Esophagus mucosa (tissue), 1 donor: ENCODE measurements around the gene TMPRSS4. TPM values are rescaled to one million over a fixed set of nuclear protein-coding genes. Genes with fewer than 3 reads are reported as not detected.

ENCODE experiments used
- ATAC-seq: fragments of 200-7000 bp; cut with Tn5 transposase; one replicate; pipeline ENCODE4 v1.9.1; 2020
- total RNA-seq: library from RNA; stranded (reverse); gene quantifications from one replicate; pipeline ENCODE4 v1.2.4, GENCODE V29; 2023
- donor health status: DM: yes; HTN: yes; CAD: no.

The TMPRSS4 gene, protein sequence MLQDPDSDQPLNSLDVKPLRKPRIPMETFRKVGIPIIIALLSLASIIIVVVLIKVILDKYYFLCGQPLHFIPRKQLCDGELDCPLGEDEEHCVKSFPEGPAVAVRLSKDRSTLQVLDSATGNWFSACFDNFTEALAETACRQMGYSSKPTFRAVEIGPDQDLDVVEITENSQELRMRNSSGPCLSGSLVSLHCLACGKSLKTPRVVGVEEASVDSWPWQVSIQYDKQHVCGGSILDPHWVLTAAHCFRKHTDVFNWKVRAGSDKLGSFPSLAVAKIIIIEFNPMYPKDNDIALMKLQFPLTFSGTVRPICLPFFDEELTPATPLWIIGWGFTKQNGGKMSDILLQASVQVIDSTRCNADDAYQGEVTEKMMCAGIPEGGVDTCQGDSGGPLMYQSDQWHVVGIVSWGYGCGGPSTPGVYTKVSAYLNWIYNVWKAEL
- 208 TPM for total RNA-seq

DNA sequence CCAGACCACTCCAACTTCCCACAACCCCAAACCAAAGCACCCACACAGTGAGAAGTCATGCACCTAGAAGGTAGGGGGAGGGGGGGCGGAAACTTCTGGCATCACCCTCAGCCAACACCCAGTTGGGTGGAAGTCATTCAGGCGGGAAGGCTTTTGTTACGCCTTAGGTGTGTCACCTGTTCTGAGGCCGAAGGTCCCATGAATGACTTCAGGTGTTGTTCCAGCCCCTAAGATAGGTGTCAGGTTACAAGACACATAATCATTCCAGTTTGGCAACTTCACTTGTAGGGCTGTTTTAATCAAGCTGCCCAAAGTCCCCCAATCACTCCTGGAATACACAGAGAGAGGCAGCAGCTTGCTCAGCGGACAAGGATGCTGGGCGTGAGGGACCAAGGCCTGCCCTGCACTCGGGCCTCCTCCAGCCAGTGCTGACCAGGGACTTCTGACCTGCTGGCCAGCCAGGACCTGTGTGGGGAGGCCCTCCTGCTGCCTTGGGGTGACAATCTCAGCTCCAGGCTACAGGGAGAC is at the start of gene TMPRSS4:
TSS of gene TMPRSS4 (plus strand) at position 325 of the 528 bp plus-strand sequence. CDS start 225 bp downstream, outside the sequence.
- ATAC-seq, result peak; percentile 90

GRCh38 chr11:118027694-118028093 is 49.2 kb upstream of the TMPRSS4 start:
- no peak for ATAC-seq

DNA sequence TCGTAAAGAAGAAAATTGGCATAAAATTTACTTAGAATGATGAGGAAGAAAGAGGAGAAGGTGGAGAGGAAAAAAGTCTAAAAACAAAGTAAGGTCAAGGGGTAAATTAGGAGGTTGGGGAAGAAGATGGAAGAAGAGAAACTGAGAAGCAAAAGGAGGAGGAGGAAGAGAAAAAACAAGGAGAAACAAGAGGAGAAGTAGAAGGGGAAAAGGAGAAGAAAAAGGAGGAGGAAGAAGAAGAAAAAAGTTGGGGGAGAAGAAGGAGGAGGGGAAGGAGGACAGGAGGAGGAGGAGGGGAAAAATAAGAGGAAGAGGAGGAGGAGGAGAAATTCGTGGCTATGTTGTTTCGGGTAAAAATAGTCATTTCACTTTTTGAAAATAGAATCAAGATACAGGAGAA is 48.3 kb upstream of the TMPRSS4 start:
- ATAC-seq, result no peak

DNA sequence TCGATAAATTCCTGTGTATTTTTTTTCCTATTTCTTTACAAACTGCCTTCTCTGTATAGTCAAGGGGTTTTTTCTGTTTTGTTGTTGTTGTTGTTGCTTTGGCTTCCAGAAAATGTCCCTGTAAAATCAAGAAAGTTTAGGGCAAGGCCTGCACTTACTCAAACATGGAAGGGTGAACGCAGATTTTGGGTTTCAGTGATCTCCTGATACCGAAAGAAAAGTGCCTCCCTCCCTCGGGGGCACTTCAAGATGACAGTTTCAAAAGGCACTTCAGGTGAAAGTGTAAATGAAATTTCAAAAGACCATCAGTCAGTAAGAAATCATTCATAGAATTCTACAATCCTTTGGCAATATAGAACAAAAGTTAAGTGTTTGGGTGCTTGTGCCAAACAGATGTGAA is 43.4 kb upstream of the TMPRSS4 start:
- ATAC-seq, result no peak

DNA sequence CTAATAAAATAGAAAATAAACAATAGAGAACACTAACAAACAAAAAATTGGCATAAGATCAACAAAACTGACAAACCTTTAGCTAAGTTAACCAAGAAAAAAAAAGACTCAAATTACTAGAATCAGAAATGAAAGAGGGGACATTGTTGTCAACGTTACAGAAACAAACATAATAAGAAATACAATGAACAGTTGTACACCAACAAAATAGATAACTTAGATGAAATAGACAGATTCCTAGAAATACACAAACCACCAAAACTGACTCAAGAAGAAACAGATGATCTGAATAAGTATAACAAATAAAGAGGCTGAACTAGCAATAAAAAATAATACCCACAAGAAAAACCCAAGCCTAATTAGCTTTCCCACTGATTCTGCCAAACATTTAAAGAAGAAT is 34.7 kb upstream of the TMPRSS4 start:
- no peak for ATAC-seq

DNA sequence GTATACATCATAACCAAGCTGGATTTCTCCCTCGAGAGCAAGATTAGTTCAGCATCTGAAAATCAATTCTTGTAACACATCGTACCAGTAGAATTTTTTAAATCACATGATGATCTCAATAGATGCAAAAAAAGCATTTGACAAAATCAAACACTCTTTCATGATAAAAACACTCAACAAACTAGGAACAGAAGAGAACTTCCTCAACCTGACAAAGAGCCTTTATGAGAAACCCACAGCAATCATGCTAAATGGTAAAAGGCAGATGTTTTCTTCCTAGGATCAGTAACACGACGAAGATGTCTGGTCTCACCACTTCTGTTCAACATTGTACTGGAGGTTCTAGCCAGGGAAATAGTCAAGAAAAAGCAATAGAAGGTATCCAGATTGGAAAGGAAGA is 34.1 kb upstream of the TMPRSS4 start:
- ATAC-seq, result no peak

DNA sequence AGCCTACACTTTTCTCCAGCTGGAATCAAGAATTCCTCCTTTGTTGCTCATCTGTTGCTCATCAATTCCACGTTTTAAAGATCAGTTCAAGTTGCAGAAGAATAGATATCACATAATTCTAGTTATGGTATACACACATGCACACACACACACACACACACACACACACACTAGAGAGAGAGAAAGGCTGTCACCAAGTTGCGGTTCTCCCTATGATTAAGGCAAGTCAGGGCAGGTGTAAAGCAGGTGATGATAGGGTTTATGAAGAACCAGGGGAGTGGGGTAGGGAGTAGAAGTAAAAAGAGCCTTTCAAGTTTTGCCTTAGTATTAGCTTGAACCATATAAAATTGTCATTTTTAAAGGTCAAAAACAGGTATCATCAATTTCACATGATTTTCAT is 31.7 kb upstream of the TMPRSS4 start:
- ATAC-seq, result peak; percentile 48

DNA sequence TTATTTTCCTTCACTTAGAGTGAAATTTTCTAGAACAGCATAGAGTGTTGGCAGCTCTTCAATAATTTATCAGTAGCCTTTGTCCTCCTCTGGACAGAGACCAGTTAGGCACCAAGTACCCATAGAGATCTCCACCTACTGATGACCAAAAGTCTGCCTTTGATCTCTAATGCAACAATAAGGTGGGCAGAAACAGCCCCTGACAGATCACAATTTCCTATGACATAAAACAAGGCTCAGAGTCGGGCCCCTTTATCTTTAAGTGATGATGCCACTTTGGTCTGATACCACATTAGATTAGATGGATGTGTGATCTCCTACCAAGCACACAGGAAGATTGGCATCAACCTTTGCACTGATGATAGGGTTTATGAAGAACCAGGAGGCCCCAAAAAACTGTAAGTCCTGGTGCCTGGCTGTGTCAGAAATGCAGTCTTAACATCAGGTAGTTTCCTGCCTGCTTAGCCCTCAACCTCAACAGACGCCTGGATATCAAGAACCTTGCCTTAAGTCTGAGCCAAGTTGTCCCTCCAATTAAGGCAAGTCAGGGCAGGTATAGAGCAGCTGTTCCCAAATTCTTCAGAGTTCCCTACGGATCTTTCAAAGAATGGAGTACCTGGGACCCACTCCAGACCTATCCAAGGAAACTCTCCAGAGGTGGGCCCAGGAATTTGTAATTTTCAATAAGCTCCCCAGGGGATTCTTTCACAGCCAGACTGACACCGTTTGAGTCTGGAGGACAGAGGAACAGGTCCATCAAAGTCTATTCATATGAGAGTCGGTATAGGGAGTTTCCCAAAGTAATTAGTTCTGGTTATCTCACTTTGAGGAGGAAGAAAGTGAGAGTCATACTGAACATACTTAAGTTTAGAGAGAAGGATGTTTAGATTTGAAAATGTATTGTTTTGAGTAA is 30.6 kb upstream of the TMPRSS4 start:
- ATAC-seq, result no peak

DNA sequence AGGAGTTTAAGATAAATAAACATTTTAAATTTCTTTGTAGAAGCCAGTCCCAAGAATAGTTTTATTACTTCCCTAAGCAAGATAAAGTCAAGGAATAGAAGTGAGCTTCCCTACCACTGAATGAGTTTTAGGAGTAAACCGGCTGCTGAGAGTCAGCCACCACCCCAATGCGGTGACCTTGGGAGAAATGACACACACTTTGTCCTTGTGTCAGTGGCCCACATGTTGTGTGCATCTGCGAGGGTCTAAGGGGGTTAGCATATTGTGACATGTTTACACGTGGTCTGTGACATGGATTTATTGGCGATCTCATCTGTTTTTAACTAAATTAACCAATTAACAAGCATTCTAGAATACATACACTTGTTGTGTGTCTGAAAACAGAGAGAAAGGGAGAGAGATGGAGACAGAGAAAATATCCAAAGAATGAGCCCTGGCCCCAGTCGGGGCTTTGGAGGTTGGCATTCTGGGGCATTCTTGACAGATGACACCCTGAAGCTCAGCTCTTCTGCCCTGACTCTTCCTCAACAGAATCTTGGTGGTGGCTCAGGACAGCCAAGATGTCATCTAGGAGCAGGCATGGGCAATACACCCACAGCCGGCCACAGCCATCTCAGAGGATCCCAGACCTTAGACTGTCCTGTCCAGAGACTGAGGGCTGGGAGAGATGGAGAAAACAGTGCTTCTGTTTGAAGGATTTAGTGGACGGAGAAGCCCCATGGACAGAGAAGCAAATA is 29.7 kb upstream of the TMPRSS4 start:
- no peak for ATAC-seq

GRCh38 chr11:118047749-118048148 is 29.1 kb upstream of the TMPRSS4 start:
- ATAC-seq, result no peak

DNA sequence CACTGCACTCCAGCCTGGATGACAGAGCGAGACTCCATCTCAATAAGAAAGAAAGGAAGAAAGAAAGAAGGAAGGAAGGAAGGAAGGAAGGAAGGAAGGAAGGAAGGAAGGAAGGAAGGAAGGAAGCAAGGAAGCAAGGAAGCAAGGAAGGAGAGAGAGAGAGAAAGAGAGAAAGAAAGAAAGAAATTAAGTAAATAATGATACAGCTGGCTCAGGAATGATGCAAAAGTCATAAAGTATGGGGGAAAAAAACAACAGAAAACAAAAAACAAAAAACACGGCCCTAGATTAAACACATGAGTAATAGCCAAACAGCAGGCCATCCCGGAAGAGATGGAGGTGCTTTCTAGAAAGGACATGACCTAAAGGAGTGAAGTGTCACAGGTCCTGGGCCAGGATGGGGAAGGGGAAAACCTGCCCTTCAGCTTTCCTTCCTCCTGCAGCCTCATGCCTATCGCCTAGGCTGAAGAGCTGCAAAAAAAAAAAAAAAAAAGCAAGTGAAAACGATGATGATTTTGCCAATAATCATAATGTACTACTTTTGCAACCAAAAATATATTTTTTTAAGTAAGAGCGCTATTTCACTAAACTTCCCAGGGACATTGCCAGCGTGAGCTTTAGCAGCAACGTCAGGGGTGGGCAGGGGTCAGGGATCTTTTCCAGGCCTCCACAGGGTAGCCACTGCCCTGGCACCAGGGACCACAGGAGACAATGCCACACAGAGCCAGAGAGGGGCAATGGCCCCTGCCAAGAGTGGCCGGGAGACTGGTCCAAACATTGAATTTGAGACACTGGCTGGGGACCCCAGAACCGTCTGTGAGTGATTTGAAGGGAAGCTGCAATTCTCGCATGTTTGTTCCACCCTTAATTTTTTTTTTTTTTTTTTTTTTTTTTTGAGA is 28.2 kb upstream of the TMPRSS4 start:
- no peak for ATAC-seq

GRCh38 chr11:118049771-118050170 is 27.1 kb upstream of the TMPRSS4 start:
- ATAC-seq, result no peak

DNA sequence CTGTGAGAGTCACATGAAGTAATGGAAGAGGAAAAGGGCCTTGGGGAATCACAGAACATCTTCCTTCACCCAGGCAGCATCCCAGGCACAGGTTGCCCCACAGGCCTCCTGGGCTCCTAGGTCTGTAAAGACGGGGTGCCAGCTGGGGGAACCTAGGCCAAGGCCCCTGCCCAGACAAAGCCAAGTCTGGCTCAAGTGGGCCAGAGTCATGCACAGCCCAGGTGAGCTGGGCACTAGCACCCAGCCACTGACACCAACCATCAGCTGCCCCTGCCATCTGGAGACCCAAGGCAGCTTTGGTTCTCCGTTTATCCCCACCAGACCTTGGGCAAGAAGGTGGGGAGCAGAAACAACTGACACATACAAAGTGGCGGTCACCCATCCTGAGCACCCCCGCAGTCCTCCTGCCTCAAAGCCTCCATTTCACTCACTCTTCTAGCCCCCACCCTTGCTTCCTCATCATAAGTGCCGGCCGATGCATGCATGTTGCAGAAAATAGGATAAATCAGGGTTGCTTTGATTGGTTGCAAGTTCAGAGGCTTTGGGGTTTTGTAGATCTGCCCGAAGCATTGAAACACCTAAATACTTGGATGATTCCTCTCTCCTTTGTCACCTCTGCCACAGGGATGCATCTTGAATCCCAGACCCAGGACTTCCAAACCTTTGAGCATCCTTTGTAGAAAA is 26.5 kb upstream of the TMPRSS4 start:
- no peak for ATAC-seq

DNA sequence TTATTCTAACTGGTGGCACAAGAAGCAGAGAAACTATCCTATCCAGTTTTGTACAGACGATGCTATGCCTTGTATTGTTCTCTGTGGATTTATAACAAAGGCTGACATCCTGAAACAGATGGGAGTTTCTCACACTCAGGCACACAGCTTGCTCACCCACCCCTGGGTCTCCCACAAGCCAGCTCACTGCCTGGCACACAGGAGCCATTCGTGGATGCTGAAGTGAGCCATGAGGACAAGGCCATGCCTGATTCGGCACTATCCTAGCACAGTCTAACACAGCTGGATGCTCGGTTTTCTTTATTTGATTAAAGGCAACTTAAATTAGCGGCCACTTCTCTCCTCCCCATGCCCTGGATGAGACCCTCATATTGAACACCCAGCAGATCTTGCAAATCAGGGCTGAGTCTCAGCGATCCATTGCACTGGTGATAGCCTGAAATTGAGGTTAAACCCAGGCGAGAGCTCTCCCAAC is 25.7 kb upstream of the TMPRSS4 start:
- no peak for ATAC-seq

DNA sequence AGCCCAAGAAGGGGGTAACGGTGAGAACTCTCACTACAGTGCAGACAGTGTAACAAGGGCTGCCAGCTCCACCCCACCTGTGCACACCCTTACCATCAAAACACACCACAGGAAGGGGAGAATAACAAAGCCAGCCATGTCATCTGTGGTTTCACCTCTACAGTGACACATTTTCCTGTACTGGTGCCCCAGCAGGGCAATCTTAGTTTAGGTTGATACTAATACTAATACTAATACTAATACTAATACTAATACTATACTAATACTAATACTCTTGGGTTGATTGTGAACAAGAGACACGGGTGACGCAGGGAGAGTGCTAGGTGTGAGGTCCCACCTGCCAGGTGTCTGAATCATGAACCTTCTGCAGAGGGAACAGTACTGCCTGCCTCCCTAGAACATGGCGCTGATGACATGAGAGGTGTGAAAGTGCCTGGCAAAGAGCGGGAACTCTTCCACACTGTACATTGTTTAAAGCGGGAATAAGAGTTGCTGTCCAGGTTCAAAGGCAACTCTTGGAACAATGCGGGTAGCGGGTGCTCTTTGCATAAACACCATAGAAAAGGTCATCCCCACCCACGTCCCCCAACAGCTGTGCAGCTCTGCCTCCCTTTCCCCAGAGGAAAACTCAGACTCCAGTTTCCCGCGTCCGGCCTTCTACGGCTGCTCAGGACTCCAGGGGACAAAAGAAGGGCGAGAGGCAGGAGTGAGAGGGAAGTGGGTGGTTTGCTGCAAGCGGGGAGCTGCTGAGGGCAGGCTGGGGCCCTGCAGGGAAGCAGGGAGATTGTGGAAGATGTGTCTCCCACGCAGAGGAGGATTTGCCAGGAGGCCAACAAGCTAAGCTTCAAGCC is 25.0 kb upstream of the TMPRSS4 start:
- ATAC-seq, result peak; percentile 30

GRCh38 chr11:118052581-118053206 is 24.2 kb upstream of the TMPRSS4 start:
- no peak for ATAC-seq

- no peak for ATAC-seq
Observed at GRCh38 chr11:118054712-118055640, 21.9 kb upstream of the TMPRSS4 start.

GRCh38 chr11:118055966-118056365 is 20.9 kb upstream of the TMPRSS4 start:
- no peak for ATAC-seq
